ENCODE measurements around the gene PKN2.
"Not testable (repeated sequence)": the region's sequence is repeated elsewhere in the genome, so short reads cannot be mapped to it uniquely, and the experiment has no call there.

- not testable (repeated sequence) for TF ChIP-seq CTCF (IDR thresholded peaks at IDR 0.05 in 4 of 5, conservative IDR thresholded peaks at IDR 0.05 in 1 of 5); POLR2A (IDR thresholded peaks at IDR 0.05)
Observed at GRCh38 chr1:88880717-88881116, 196.6 kb downstream of the PKN2 start.

All from gastrocnemius medialis (tissue), 4 donors.